Measurements from ENCODE around the gene ABHD8. TPM values are rescaled to one million over a fixed set of nuclear protein-coding genes. Genes with fewer than 3 reads are reported as not detected.

ABHD8 gene, protein sequence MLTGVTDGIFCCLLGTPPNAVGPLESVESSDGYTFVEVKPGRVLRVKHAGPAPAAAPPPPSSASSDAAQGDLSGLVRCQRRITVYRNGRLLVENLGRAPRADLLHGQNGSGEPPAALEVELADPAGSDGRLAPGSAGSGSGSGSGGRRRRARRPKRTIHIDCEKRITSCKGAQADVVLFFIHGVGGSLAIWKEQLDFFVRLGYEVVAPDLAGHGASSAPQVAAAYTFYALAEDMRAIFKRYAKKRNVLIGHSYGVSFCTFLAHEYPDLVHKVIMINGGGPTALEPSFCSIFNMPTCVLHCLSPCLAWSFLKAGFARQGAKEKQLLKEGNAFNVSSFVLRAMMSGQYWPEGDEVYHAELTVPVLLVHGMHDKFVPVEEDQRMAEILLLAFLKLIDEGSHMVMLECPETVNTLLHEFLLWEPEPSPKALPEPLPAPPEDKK
- total RNA-seq: 10 to 100 TPM; 13.6 to 60.0 (median 39.6) TPM
- polyA plus RNA-seq: 10 to 100 TPM in 2 of 3 donors, 1 to 10 TPM in 1; 2.3 to 33.1 (median 32.0) TPM
- long read RNA-seq, donor 1, transcript ABHD8-201 (5 exons, 2,090 nt): major isoform, 6 of 155 reads
- long read RNA-seq, donor 1, partial matches to known transcripts: 149 of 155 reads
- long read RNA-seq, donor 1, other reads (novel, unspliced or antisense): 0 of 155 reads
- long read RNA-seq, donor 2, transcript ABHD8-201 (5 exons, 2,090 nt): major isoform, 6 of 42 reads
- long read RNA-seq, donor 2, partial matches to known transcripts: 0 of 42 reads
- long read RNA-seq, donor 2, other reads (novel, unspliced or antisense): 36 of 42 reads
- long read RNA-seq, donor 3, partial matches to known transcripts: 104 of 111 reads
- long read RNA-seq, donor 3, other reads (novel, unspliced or antisense): 5 of 111 reads
- long read RNA-seq, donor 4, transcript ABHD8-201 (5 exons, 2,090 nt): major isoform, 14 of 16 reads
- long read RNA-seq, donor 4, partial matches to known transcripts: 0 of 16 reads
- long read RNA-seq, donor 4, other reads (novel, unspliced or antisense): 2 of 16 reads
- long read RNA-seq, donor 5, transcript ABHD8-201 (5 exons, 2,090 nt): major isoform, 111 of 115 reads
- long read RNA-seq, donor 5, partial matches to known transcripts: 3 of 115 reads
- long read RNA-seq, donor 5, other reads (novel, unspliced or antisense): 1 of 115 reads
- long read RNA-seq, donor 6, partial matches to known transcripts: 1 of 3 reads
- long read RNA-seq, donor 6, other reads (novel, unspliced or antisense): 2 of 3 reads
- long read RNA-seq, donor 7, partial matches to known transcripts: 0 of 2 reads
- long read RNA-seq, donor 7, other reads (novel, unspliced or antisense): 0 of 2 reads
- long read RNA-seq, donor 8, transcript ABHD8-201 (5 exons, 2,090 nt): major isoform, 10 of 137 reads
- long read RNA-seq, donor 8, partial matches to known transcripts: 127 of 137 reads
- long read RNA-seq, donor 8, other reads (novel, unspliced or antisense): 0 of 137 reads
- long read RNA-seq, donor 9, partial matches to known transcripts: 0 of 2 reads
- long read RNA-seq, donor 9, other reads (novel, unspliced or antisense): 0 of 2 reads
- long read RNA-seq, donor 10, partial matches to known transcripts: 114 of 116 reads
- long read RNA-seq, donor 10, other reads (novel, unspliced or antisense): 0 of 116 reads

DNA sequence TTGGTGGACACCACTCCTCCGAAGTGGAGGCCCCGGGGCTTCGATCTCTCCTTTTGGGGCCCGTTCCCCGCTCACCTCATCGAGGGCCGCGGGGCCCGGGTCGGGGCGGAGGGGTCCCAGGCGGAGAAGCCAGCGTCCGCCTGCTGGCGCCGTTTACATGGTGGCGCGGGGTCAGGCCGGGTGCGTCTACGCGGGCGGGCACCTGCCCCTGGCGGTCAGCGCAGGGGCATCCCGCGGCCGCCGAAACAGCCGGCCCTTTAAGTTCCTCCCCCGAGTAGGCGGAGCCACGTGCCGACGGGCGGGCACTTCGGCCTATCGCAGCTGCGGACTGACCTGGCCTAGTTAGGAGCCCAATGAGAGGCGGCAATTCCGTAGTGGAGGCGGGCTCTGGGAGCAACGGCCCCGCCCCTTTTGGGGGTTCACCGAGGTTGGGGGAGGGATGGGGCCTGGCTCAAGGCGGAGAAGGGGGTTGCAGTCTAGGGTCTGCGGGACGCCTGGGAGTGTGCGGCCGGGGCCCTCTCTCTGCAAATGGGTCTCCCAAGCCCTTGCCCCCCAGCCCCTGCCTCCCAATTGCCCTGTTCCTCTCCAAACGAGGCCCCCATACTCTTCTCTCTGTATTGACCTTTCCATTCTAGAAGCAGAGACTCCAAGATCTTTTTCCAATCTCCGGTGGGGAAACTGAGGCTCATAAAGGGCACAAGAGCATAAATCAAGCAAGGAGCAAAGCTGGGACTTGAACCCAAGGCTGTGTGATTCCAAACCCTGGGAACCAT, at the start of gene ABHD8:
Gene ABHD8, minus strand, starts transcription at position 259 of the 773 bp plus-strand sequence. CDS start 1,809 bp downstream, outside the sequence.
- peak within 1 kb of the TSS; percentile 35 to 90 (median 70) for H3K4me3 ChIP-seq
- TF ChIP-seq, protein P1, sequence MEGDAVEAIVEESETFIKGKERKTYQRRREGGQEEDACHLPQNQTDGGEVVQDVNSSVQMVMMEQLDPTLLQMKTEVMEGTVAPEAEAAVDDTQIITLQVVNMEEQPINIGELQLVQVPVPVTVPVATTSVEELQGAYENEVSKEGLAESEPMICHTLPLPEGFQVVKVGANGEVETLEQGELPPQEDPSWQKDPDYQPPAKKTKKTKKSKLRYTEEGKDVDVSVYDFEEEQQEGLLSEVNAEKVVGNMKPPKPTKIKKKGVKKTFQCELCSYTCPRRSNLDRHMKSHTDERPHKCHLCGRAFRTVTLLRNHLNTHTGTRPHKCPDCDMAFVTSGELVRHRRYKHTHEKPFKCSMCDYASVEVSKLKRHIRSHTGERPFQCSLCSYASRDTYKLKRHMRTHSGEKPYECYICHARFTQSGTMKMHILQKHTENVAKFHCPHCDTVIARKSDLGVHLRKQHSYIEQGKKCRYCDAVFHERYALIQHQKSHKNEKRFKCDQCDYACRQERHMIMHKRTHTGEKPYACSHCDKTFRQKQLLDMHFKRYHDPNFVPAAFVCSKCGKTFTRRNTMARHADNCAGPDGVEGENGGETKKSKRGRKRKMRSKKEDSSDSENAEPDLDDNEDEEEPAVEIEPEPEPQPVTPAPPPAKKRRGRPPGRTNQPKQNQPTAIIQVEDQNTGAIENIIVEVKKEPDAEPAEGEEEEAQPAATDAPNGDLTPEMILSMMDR (IDR thresholded peaks at IDR 0.05): peak; percentile 42 to 88 (median 65)
- TF ChIP-seq POLR2A (IDR thresholded peaks at IDR 0.05): peak; percentile 48 to 79
- H3K9me3 ChIP-seq (replicated peaks in 1 of 3): no peaks in the 10 kb centered on the region
- peaks cover 33 to 47% of the 10 kb centered on the region in 2 donors for H3K4me1 ChIP-seq (replicated peaks in 1 of 2)
- no peaks in the 10 kb centered on the region for H3K36me3 ChIP-seq (replicated peaks in 1 of 2)
- intact Hi-C loops (cut with DNase I): loop anchor here in 1 of 2 donors (10.0 kb wide), 1 partner anchor 81 kb away; no protein-coding TSS in a partner anchor
- peak; percentile 98 to 99 (median 98) for DNase-seq
- no peaks in the 10 kb centered on the region for H3K27me3 ChIP-seq
- H3K27ac ChIP-seq: peak within 1 kb of the TSS; percentile 62 to 95 (median 89)
- 1 to 3% (median 1%) methylated on average over 10 to 52 of the region's 52 CpGs for WGBS, 4 donors

DNA sequence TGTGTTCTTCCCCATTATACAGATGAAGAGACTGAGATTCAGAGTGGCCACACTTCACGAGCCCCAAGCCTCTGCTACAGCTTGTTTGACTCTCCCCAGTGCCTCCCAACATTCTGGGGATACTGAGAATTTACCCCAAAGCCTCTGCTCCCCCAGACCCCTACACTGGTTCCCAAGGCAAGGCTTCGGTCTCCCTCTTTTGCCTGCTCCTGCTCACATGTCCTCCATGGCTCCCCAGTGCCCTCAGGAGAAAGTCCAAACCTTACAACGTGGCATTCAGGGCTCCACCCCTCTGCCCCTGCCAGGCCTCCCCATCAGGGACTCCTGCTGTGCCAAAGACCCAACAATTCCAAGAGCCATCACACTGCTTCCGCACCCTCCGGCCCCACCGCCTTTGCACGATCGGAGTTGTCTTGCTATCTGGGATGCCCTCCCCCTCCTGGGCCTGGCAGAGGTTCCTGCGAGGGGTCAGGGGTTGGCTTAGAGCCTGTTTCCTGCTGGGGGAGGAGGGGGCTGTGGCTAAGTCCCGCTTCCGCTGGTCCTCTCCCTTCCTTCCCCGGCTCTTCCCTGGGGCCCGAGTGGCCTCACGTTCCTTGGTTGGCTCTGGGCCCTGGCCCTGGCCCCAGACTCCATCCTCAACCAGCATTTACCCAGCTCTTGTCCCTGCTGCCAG, 49.5 kb upstream of the ABHD8 start:
- intact Hi-C loops (cut with DNase I): no loop called here
- 43 to 69% (median 53%) methylated on average over 7 to 14 of the region's 14 CpGs for WGBS, 4 donors
- Histone ChIP-seq H3K27me3 (no peaks in the 10 kb centered on the region), H3K36me3 (replicated peaks in 1 of 2) (no peaks in the 10 kb centered on the region), H3K9me3 (replicated peaks in 1 of 3) (no peaks in the 10 kb centered on the region), H3K4me3 (no peak overlapping the region), H3K27ac (no peak overlapping the region), H3K4me1 (replicated peaks in 1 of 2) (peaks cover 0 to 13% of the 10 kb centered on the region in 2 donors)
- peak in 1 of 7 donors; percentile 49 for DNase-seq
- TF ChIP-seq, protein P1 (IDR thresholded peaks at IDR 0.05): no peak
- no peak for TF ChIP-seq POLR2A (IDR thresholded peaks at IDR 0.05)

DNA sequence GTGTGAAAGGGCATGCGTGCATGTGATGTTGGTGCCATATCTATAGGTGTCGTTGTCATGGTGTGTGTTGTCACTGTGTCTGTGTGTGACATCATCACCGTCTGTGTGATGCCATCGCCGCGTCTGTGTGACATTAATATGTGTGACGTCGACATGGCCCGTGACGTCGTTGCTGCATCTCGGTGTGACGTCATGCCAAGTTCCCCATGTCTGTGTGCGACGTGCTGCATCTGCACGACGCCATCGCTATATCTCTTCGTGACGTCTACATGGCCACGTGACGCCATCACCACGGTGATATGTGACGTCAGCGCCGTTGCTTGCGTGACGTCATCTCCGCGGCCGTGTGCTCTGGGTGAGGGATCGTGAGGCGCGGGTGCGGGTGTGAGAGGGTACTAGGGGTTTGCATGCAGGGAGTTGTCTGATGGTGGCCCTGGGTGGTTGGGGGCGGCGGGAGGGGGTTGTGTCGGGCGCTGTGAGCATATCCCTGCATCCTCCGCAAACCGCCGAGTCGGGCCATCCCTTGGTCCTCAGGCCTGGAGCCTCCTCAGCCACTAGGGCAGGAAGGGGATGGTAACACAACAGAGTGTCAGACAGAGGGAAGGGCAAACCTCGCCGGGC, 48.7 kb upstream of the ABHD8 start:
- no peaks in the 10 kb centered on the region for H3K36me3 ChIP-seq (replicated peaks in 1 of 2)
- DNase-seq: peak in 1 of 7 donors; percentile 51
- 83 to 89% (median 84%) methylated on average over 37 to 45 of the region's 45 CpGs for WGBS, 4 donors
- no peak overlapping the region for H3K27ac ChIP-seq
- intact Hi-C loops (cut with DNase I): no loop called here
- TF ChIP-seq, protein P1 (IDR thresholded peaks at IDR 0.05): no peak
- TF ChIP-seq POLR2A (IDR thresholded peaks at IDR 0.05): no peak
- no peak overlapping the region for H3K4me3 ChIP-seq
- H3K27me3 ChIP-seq: no peaks in the 10 kb centered on the region
- H3K4me1 ChIP-seq (replicated peaks in 1 of 2): peaks cover 0 to 21% of the 10 kb centered on the region in 2 donors
- H3K9me3 ChIP-seq (replicated peaks in 1 of 3): no peaks in the 10 kb centered on the region

All from adrenal gland (tissue), 19 donors.